Breast epithelium (tissue), 4 donors: Measurements from ENCODE around the gene BACE2. TPM values are rescaled to one million over a fixed set of nuclear protein-coding genes. Genes with fewer than 3 reads are reported as not detected.

Source experiments
- DNase-seq, 2 donors: peaks; one replicate each; pipeline ENCODE4 v3.0.0-alpha.2; 2019; ENCODE audit warnings: low spot score in 2 of 2
- H3K27ac ChIP-seq, 2 donors: fragments of 200-600 bp; sonication (generic) in 1 of 2; one replicate each; pipeline ENCODE4 v1.5.1; 2016 to 2019; ENCODE audit warnings: mild to moderate bottlenecking in 1 of 2
- H3K27me3 ChIP-seq, 2 donors: fragments of 200-600 bp; sonication (generic) in 1 of 2; one replicate each; pipeline versions ENCODE4 v1.5.1 to v1.6.0; 2017 to 2019; ENCODE audit warnings: control low read depth in 1 of 2, mild to moderate bottlenecking in 1 of 2
- H3K36me3 ChIP-seq: fragments of 200-600 bp; one replicate; pipeline ENCODE4 v1.5.1; 2019
- H3K4me1 ChIP-seq, 2 donors: fragments of 200-600 bp; sonication (generic); one replicate each; pipeline ENCODE4 v1.5.1; 2016 to 2019; ENCODE audit warnings: control low read depth in 1 of 2
- H3K4me3 ChIP-seq, 3 donors: fragments of 200-600 bp; sonication (generic); 1 replicate in 2 of 3; 2 replicates in 1 of 3; pipeline ENCODE4 v1.5.1; 2016 to 2019; ENCODE audit warnings: mild to moderate bottlenecking in 3 of 3, moderate library complexity in 2 of 3
- H3K9me3 ChIP-seq, 2 donors: fragments of 200-600 bp; sonication (generic) in 1 of 2; one replicate each; pipeline ENCODE4 v1.5.1; 2016 to 2019; ENCODE audit warnings: control low read depth in 1 of 2
- CTCF ChIP-seq, 3 donors: fragments of 450-650 bp; IDR thresholded peaks; one replicate each; pipeline ENCODE4 v1.5.1; 2016 to 2017; ENCODE audit warnings: antibody characterized with exemption in 3 of 3, mild to moderate bottlenecking in 3 of 3, moderate library complexity in 3 of 3
- POLR2A ChIP-seq: fragments of 450-650 bp; IDR thresholded peaks from one replicate; pipeline ENCODE4 v1.6.1; 2016; ENCODE audit warnings: antibody characterized with exemption, mild to moderate bottlenecking, moderate library complexity
- POLR2AphosphoS5 ChIP-seq, 3 donors: sonication (generic); formaldehyde crosslinking; IDR thresholded peaks; one replicate each; pipeline ENCODE4 v1.6.1; 2017; ENCODE audit warnings: antibody characterized with exemption in 3 of 3
- intact Hi-C: fragments of 100-400 bp; cut with DNase I; formaldehyde crosslinking; loops from one replicate; pipeline ENCODE4 v1.15.1; 2023; ENCODE audit warnings: low total_unique reads
- total RNA-seq, 3 donors: library from RNA; depleted of rRNA; stranded (reverse); fragments of >200 nt; gene quantifications; one replicate each; pipeline ENCODE4 v1.1.0, GENCODE V29; 2016

The BACE2 gene
- 10 to 100 TPM; 26.9 to 94.4 (median 67.5) TPM for total RNA-seq

- Histone ChIP-seq H3K27me3 (no peaks in the 10 kb centered on the region), H3K36me3 (no peaks in the 10 kb centered on the region), H3K9me3 (no peaks in the 10 kb centered on the region), H3K4me3 (peak within 1 kb of the TSS; percentile 75 to 82 (median 78)), H3K4me1 (no peaks in the 10 kb centered on the region), H3K27ac (peak within 1 kb of the TSS; percentile 92 to 98)
- peak; percentile 77 to 80 for DNase-seq
- TF ChIP-seq CTCF (IDR thresholded peaks at IDR 0.05) = peak in 2 of 3 donors; percentile 40 to 64
- peak; percentile 6 for TF ChIP-seq POLR2A
- peak; percentile 61 to 70 (median 67) for TF ChIP-seq POLR2AphosphoS5 (IDR thresholded peaks at IDR 0.05)
- intact Hi-C loops = no loop called here
Measured at GRCh38 chr21:41167348-41168342, at the start of gene BACE2. TSS of gene BACE2 (plus strand) at chr21:41168160. CDS start at chr21:41168264, 104 bp downstream.

GRCh38 chr21:41119901-41120300, 48.1 kb upstream of the BACE2 start:
- Histone ChIP-seq H3K27me3 (no peaks in the 10 kb centered on the region), H3K4me3 (no peak overlapping the region), H3K4me1 (no peaks in the 10 kb centered on the region), H3K36me3 (no peaks in the 10 kb centered on the region), H3K27ac (no peak overlapping the region), H3K9me3 (no peaks in the 10 kb centered on the region)
- intact Hi-C loops = loop anchor here (10.0 kb wide), 1 partner anchor 1195 kb away; the partner anchor contains the start of gene TFF3
- TF ChIP-seq POLR2AphosphoS5 (IDR thresholded peaks at IDR 0.05) (no peak), CTCF (IDR thresholded peaks at IDR 0.05) (no peak), POLR2A (no peak)
- no peak for DNase-seq

- intact Hi-C loops = loop anchor here (10.0 kb wide), 1 partner anchor 1194 kb away; the partner anchor contains the start of gene TFF3
- TF ChIP-seq POLR2AphosphoS5 (IDR thresholded peaks at IDR 0.05) = no peak
- no peaks in the 10 kb centered on the region for H3K27me3 ChIP-seq
- no peak for DNase-seq
- no peaks in the 10 kb centered on the region for H3K4me1 ChIP-seq
- H3K36me3 ChIP-seq = no peaks in the 10 kb centered on the region
- no peak overlapping the region for H3K4me3 ChIP-seq
- H3K9me3 ChIP-seq = no peaks in the 10 kb centered on the region
- H3K27ac ChIP-seq = no peak overlapping the region
Measured at GRCh38 chr21:41120997-41121396, 47.0 kb upstream of the BACE2 start.

- no peaks in the 10 kb centered on the region for H3K27me3 ChIP-seq
- TF ChIP-seq CTCF (IDR thresholded peaks at IDR 0.05) = peak; percentile 63 to 89 (median 89)
- TF ChIP-seq POLR2AphosphoS5 (IDR thresholded peaks at IDR 0.05) = peak in 1 of 3 donors; percentile 37
- TF ChIP-seq POLR2A = no peak
Measured at GRCh38 chr21:41121785-41122415, 46.1 kb upstream of the BACE2 start.

GRCh38 chr21:41124641-41125201, 43.2 kb upstream of the BACE2 start:
- TF ChIP-seq POLR2AphosphoS5 (IDR thresholded peaks at IDR 0.05) = no peak
- no peak for TF ChIP-seq POLR2A
- no peak for TF ChIP-seq CTCF (IDR thresholded peaks at IDR 0.05)
- Histone ChIP-seq H3K4me1 (no peaks in the 10 kb centered on the region), H3K4me3 (peak overlapping the region in 1 of 3 donors; percentile 45), H3K27me3 (no peaks in the 10 kb centered on the region), H3K36me3 (no peaks in the 10 kb centered on the region), H3K27ac (peak overlapping the region; percentile 65 to 75), H3K9me3 (no peaks in the 10 kb centered on the region)
- intact Hi-C loops = loop anchor here (10.0 kb wide), 1 partner anchor 1190 kb away; the partner anchor contains the start of gene TFF3
- DNase-seq = peak in 1 of 2 donors; percentile 19

More at GRCh38 chr21:41121785-41122415, 46.1 kb upstream of the BACE2 start:
- intact Hi-C loops = loop anchor here (10.0 kb wide), 1 partner anchor 1193 kb away; the partner anchor contains the start of gene TFF3
- no peaks in the 10 kb centered on the region for H3K36me3 ChIP-seq
- H3K9me3 ChIP-seq = no peaks in the 10 kb centered on the region
- DNase-seq = peak; percentile 89 to 90
- no peaks in the 10 kb centered on the region for H3K4me1 ChIP-seq
- H3K4me3 ChIP-seq = no peak overlapping the region
- no peak overlapping the region for H3K27ac ChIP-seq
